ENCODE data around the gene TDRD5.

- TF ChIP-seq CTCF (IDR thresholded peaks at IDR 0.05; ENCODE audit: poor library complexity, severe bottlenecking): no peak
- no peak for TF ChIP-seq RAD21 (conservative IDR thresholded peaks at IDR 0.05)
- no peak for TF ChIP-seq EP300 (conservative IDR thresholded peaks at IDR 0.05; ENCODE audit: poor library complexity, severe bottlenecking)
These were observed 3.1 kb upstream of the TDRD5 start for GRCh38 chr1:179588425-179589024.
